Karpas-422 (cell line): ENCODE results near the gene DNASE1L3. TPM values are rescaled to one million over a fixed set of nuclear protein-coding genes. Genes with fewer than 3 reads are reported as not detected.
"Not testable (repeated sequence)": the region's sequence is repeated elsewhere in the genome, so short reads cannot be mapped to it uniquely, and the experiment has no call there.

Source experiments
- DNase-seq: peaks from one replicate; pipeline ENCODE4 v3.0.0-alpha.2; 2015
- H2AFZ ChIP-seq: fragments of 200-600 bp; sonication (generic); 2 replicates; pipeline ENCODE4 v1.6.1; 2014; ENCODE audit warnings: antibody characterized with exemption, low read length, mixed read lengths
- H3K27ac ChIP-seq: fragments of 200-600 bp; sonication (generic); 2 replicates; pipeline ENCODE4 v1.5.1; 2014; ENCODE audit warnings: mild to moderate bottlenecking, low read length, moderate library complexity
- H3K27me3 ChIP-seq: fragments of 200-600 bp; sonication (generic); 2 replicates; pipeline ENCODE4 v1.6.1; 2014; ENCODE audit warnings: low read length, mixed read lengths
- H3K36me3 ChIP-seq: fragments of 200-600 bp; sonication (generic); 2 replicates; pipeline ENCODE4 v1.6.1; 2014; ENCODE audit warnings: low read length, mixed read lengths; ENCODE audit not compliant: insufficient read depth
- H3K4me1 ChIP-seq: fragments of 200-600 bp; sonication (generic); 2 replicates; pipeline ENCODE4 v1.6.1; 2014; ENCODE audit warnings: mild to moderate bottlenecking, low read length, mixed read lengths
- H3K4me2 ChIP-seq: fragments of 200-600 bp; sonication (generic); 2 replicates; pipeline ENCODE4 v1.6.1; 2014; ENCODE audit warnings: low read length, low read depth, mild to moderate bottlenecking; ENCODE audit not compliant: poor library complexity, severe bottlenecking
- H3K4me3 ChIP-seq: fragments of 200-600 bp; sonication (generic); 2 replicates; pipeline ENCODE4 v1.5.1; 2014; ENCODE audit warnings: mild to moderate bottlenecking, antibody characterized with exemption, low read length, mixed read lengths
- H3K79me2 ChIP-seq: fragments of 200-600 bp; sonication (generic); 2 replicates; pipeline ENCODE4 v1.6.1; 2014; ENCODE audit warnings: mild to moderate bottlenecking, low read length, mixed read lengths
- H3K9ac ChIP-seq: fragments of 200-600 bp; sonication (generic); 2 replicates; pipeline ENCODE4 v1.6.0; 2014; ENCODE audit warnings: low read length
- H3K9me2 ChIP-seq: fragments of 200-600 bp; sonication (generic), shearing (Covaris generic); replicated peaks from 2 replicates; pipeline ENCODE4 v1.6.0; 2014; ENCODE audit warnings: mild to moderate bottlenecking, low read length, moderate library complexity; ENCODE audit not compliant: insufficient read depth
- H3K9me3 ChIP-seq: fragments of 300-700, 200-600 bp; sonication (generic); 2 replicates; pipeline ENCODE4 v1.6.1; 2014; ENCODE audit warnings: low read length, mixed read lengths
- H4K20me1 ChIP-seq: fragments of 200-600 bp; sonication (generic); 2 replicates; pipeline ENCODE4 v1.6.1; 2014; ENCODE audit warnings: mild to moderate bottlenecking, antibody characterized with exemption, low read length, low read depth; ENCODE audit not compliant: insufficient read depth
- total RNA-seq: library from RNA; depleted of rRNA; stranded (reverse); fragments of >200 nt; shearing (Covaris generic); gene quantifications from 2 replicates; pipeline ENCODE4 v1.2.3, GENCODE V29; 2014; ENCODE audit warnings: low replicate concordance

The DNASE1L3 gene
- total RNA-seq, 1 experiment from 2014 or later, result not detected

- no peak for DNase-seq
- no peaks in the 10 kb centered on the region for H3K9me3 ChIP-seq
- no peaks in the 10 kb centered on the region for H3K27me3 ChIP-seq
- no peaks in the 10 kb centered on the region for H3K36me3 ChIP-seq
- no peak overlapping the region for H3K4me3 ChIP-seq
- H2AFZ ChIP-seq, result no peak overlapping the region
- no peaks in the 10 kb centered on the region for H3K79me2 ChIP-seq
- H3K9me2 ChIP-seq, result no peaks in the 10 kb centered on the region
- H3K4me1 ChIP-seq, result no peaks in the 10 kb centered on the region
- H3K27ac ChIP-seq, result no peak overlapping the region
- H3K9ac ChIP-seq, result no peak overlapping the region
- H3K4me2 ChIP-seq, result no peak overlapping the region
- H4K20me1 ChIP-seq, result no peaks in the 10 kb centered on the region
Observed at GRCh38 chr3:58202917-58203360, 7.8 kb downstream of the DNASE1L3 start.

- not testable (repeated sequence) for H2AFZ ChIP-seq, H3K4me3 ChIP-seq, H3K36me3 ChIP-seq, H3K9ac ChIP-seq, H3K27me3 ChIP-seq, H3K9me2 ChIP-seq, DNase-seq, H3K9me3 ChIP-seq, H3K4me2 ChIP-seq, H3K79me2 ChIP-seq, H3K4me1 ChIP-seq, H4K20me1 ChIP-seq, H3K27ac ChIP-seq
Observed at GRCh38 chr3:58201451-58201850, 9.3 kb downstream of the DNASE1L3 start.

- no peak for DNase-seq
- H3K4me3 ChIP-seq, result no peak overlapping the region
- no peak overlapping the region for H3K4me2 ChIP-seq
Observed at GRCh38 chr3:58200846-58201355, 9.9 kb downstream of the DNASE1L3 start.

GRCh38 chr3:58200121-58200709 is 10.6 kb downstream of the DNASE1L3 start:
- H2AFZ ChIP-seq, result no peak overlapping the region
- no peak overlapping the region for H3K4me3 ChIP-seq
- no peaks in the 10 kb centered on the region for H3K4me1 ChIP-seq
- DNase-seq, result no peak
- no peaks in the 10 kb centered on the region for H3K27me3 ChIP-seq
- H3K36me3 ChIP-seq, result no peaks in the 10 kb centered on the region
- H3K4me2 ChIP-seq, result no peak overlapping the region
- no peak overlapping the region for H3K27ac ChIP-seq
- H3K79me2 ChIP-seq, result no peaks in the 10 kb centered on the region
- no peaks in the 10 kb centered on the region for H3K9me2 ChIP-seq
- no peaks in the 10 kb centered on the region for H4K20me1 ChIP-seq
- H3K9me3 ChIP-seq, result no peaks in the 10 kb centered on the region
- H3K9ac ChIP-seq, result no peak overlapping the region

More at GRCh38 chr3:58200846-58201355, 9.9 kb downstream of the DNASE1L3 start:
- Histone ChIP-seq H3K27ac (no peak overlapping the region), H4K20me1 (no peaks in the 10 kb centered on the region), H3K27me3 (no peaks in the 10 kb centered on the region), H2AFZ (no peak overlapping the region), H3K36me3 (no peaks in the 10 kb centered on the region), H3K79me2 (no peaks in the 10 kb centered on the region), H3K9me2 (no peaks in the 10 kb centered on the region), H3K9me3 (no peaks in the 10 kb centered on the region), H3K9ac (no peak overlapping the region), H3K4me1 (no peaks in the 10 kb centered on the region)

GRCh38 chr3:58198804-58199203 is 12.0 kb downstream of the DNASE1L3 start:
- no peak overlapping the region for H3K27ac ChIP-seq
- H3K4me2 ChIP-seq, result no peak overlapping the region

GRCh38 chr3:58198362-58198761 is 12.4 kb downstream of the DNASE1L3 start:
- no peak for DNase-seq
- H3K27me3 ChIP-seq, result no peaks in the 10 kb centered on the region
- H3K9me2 ChIP-seq, result no peaks in the 10 kb centered on the region
- no peaks in the 10 kb centered on the region for H4K20me1 ChIP-seq
- H3K27ac ChIP-seq, result no peak overlapping the region
- no peaks in the 10 kb centered on the region for H3K79me2 ChIP-seq
- no peak overlapping the region for H2AFZ ChIP-seq
- no peak overlapping the region for H3K4me2 ChIP-seq
- no peaks in the 10 kb centered on the region for H3K4me1 ChIP-seq
- H3K9me3 ChIP-seq, result no peaks in the 10 kb centered on the region
- H3K4me3 ChIP-seq, result no peak overlapping the region
- no peaks in the 10 kb centered on the region for H3K36me3 ChIP-seq
- H3K9ac ChIP-seq, result no peak overlapping the region

More at GRCh38 chr3:58198804-58199203, 12.0 kb downstream of the DNASE1L3 start:
- Histone ChIP-seq H3K9ac (no peak overlapping the region), H3K4me1 (no peaks in the 10 kb centered on the region), H3K27me3 (no peaks in the 10 kb centered on the region), H3K36me3 (no peaks in the 10 kb centered on the region), H3K79me2 (no peaks in the 10 kb centered on the region), H4K20me1 (no peaks in the 10 kb centered on the region), H3K4me3 (no peak overlapping the region), H3K9me2 (no peaks in the 10 kb centered on the region), H3K9me3 (no peaks in the 10 kb centered on the region), H2AFZ (no peak overlapping the region)
- DNase-seq, result no peak

GRCh38 chr3:58197588-58197987 is 13.2 kb downstream of the DNASE1L3 start:
- Histone ChIP-seq H3K9me2 (no peaks in the 10 kb centered on the region), H2AFZ (no peak overlapping the region), H3K27me3 (no peaks in the 10 kb centered on the region), H3K27ac (no peak overlapping the region), H3K36me3 (no peaks in the 10 kb centered on the region), H3K4me2 (no peak overlapping the region), H3K9me3 (no peaks in the 10 kb centered on the region), H4K20me1 (no peaks in the 10 kb centered on the region), H3K79me2 (no peaks in the 10 kb centered on the region), H3K4me1 (no peaks in the 10 kb centered on the region), H3K9ac (no peak overlapping the region), H3K4me3 (no peak overlapping the region)
- DNase-seq, result no peak

- H3K9me2 ChIP-seq, result no peaks in the 10 kb centered on the region
- H3K4me1 ChIP-seq, result no peaks in the 10 kb centered on the region
- no peak for DNase-seq
- no peak overlapping the region for H3K9ac ChIP-seq
- H3K4me3 ChIP-seq, result no peak overlapping the region
- H4K20me1 ChIP-seq, result no peaks in the 10 kb centered on the region
- H3K9me3 ChIP-seq, result no peaks in the 10 kb centered on the region
- no peaks in the 10 kb centered on the region for H3K27me3 ChIP-seq
- no peak overlapping the region for H3K27ac ChIP-seq
- H3K4me2 ChIP-seq, result no peak overlapping the region
- no peak overlapping the region for H2AFZ ChIP-seq
- H3K79me2 ChIP-seq, result no peaks in the 10 kb centered on the region
- H3K36me3 ChIP-seq, result no peaks in the 10 kb centered on the region
Observed at GRCh38 chr3:58193682-58194407, 16.9 kb downstream of the DNASE1L3 start.
